GM18858 (cell line): ENCODE results near the gene MED22.
A peak's percentile ranks its signal among the peaks of the same experiment; 100 is the strongest.
"Not testable (repeated sequence)": the region's sequence is repeated elsewhere in the genome, so short reads cannot be mapped to it uniquely, and the experiment has no call there.

Source experiments
- ATAC-seq: cut with Tn5 transposase; IDR thresholded peaks from one replicate; pipeline ENCODE4 v1.9.1; 2021; ENCODE audit not compliant: unreplicated experiment

The MED22 gene

DNA sequence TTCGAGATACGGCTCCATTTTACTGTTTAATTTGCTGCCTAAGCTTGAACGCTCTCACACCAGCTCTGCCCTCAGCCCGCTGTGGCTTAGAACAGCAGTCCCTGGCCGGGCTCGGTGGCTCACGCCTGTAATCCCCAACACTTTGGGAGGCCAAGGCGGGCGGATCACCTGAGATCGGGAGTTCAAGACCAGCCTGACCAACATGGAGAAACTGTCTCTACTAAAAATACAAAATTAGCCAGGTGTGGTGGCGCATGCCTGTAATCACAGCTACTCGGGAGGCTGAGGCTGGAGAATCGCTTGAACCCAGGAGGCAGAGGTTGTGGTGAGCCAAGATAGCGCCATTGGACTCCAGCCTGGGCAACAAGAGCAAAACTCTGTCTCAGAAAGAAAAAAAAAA, 29.3 kb upstream of the MED22 start:
- ATAC-seq = not testable (repeated sequence)

DNA sequence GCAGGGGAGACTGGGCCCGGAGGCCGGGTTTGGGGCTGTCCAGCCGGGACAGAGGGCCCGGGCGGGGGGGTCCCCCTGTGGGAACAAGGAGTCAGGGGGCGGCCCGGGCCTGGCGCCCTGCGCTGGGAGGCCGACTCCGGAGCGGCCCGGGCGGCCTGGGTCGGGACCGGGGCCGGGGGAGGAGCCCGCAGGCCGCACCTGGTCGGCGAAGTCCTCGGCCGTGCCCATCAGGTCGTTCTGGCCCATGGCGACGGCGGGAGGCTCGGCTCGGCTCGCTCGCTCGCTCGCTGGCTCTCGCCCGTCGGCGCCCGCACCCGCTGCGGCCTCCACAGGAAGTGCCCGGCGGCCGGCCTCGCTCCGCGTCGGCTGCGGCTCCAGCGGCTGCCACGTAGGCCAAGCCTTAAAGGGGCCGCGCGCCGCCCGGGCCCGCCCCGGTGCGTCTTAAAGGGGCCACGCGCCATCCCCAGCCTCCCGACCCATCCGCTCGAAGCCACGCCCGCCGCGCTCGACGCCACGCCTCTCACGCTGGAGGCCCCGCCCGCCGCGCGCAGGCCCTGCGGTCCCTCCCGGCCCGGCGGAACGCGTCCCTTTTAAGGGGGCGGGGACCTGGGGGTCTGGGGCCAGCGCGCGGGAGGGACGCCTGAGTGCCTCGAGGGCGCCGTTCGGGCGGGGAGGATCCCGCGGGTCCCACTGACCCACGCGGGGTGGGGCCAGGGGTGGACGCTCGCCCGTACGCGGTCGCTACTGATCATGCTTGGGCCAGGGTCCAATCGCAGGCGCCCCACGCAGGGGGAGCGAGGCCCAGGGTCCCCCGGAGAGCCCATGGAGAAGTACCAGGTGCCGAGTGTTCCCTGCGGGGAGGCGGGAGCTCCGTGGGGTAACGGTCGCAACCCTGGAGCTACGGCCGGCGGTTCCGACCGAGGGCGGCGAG, 28.1 kb upstream of the MED22 start, which contains the start of the genes STKLD1 and SURF4:
STKLD1 (plus strand) TSS at position 643 of the 931 bp plus-strand sequence; CDS start at position 751, 108 bp downstream.
SURF4 (minus strand) TSS at position 337 of the 931 bp plus-strand sequence; CDS start at position 246, 91 bp downstream.
- peak; percentile 74 for ATAC-seq

DNA sequence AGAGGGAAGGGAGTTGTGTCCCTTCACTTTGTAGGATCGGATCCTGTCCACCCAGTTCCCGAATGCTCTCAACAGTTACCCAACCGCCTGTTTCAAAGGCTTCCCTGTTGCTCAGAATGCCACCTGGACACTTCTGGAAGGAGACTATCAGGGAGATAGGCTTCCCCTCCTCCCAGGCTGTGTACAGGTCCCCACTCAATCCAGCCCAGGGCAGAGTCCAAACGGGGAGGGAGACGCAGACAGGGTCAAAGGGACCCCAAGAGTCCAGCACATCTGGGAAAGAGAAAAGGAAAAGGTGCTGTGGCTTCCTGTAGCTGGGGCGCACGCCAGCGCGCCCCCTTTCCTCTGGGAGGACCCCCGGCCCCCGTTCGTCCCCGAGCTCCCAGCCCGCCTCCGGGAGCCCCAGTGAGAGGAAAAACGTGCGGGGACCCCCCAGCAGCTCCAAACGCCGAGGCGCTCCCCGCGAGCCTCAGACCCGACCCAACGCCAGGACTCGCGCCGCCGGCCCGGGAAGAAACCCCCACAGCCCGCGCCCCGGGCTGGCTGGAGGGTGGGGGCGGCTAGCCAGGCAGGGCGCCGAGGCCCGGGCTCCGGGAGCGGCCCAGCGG, 27.3 kb upstream of the MED22 start:
- ATAC-seq = peak; percentile 9

DNA sequence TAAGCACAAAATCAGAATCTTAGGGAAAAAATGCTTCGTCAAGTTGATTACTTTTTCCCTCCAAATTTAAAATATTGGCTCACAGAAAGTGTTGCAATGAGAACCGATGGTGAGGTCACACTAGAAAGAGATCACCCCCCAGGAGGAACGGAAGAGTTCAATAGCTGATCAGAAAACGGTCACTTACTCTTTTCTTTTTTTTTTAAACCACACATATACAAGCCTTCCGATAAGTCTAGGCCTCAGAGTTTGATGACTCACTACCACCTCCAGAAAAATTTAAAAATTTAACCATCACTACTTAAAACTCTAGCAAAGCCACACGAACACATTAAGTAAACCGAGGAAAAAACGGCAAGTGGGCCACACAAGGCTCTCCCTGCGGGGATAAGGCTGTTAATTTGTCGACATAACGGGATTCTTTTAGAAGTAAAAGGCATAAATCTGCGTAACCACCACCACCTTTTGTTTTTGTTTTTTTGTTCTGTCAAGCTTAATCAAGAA, 26.7 kb upstream of the MED22 start:
- no peak for ATAC-seq

DNA sequence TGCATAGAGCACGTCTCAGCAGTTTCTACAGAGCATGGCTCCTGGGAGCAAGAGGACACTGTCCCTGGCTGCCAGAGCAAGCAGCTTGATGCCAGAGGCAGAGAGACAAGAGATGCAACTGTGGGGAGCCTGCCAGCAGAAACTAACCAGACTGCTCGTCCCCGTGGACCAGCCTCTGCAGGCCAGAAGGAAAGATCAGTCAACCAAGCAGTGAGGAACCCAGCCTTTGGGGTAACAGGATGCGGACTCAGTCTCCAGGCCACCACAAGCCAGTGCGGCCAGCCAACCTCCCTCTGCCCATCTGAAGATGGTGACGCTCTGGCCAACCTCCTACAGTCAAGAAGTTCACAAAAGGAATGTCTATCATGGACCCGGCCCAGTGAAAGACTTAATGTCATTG, 24.2 kb upstream of the MED22 start:
- ATAC-seq = no peak

DNA sequence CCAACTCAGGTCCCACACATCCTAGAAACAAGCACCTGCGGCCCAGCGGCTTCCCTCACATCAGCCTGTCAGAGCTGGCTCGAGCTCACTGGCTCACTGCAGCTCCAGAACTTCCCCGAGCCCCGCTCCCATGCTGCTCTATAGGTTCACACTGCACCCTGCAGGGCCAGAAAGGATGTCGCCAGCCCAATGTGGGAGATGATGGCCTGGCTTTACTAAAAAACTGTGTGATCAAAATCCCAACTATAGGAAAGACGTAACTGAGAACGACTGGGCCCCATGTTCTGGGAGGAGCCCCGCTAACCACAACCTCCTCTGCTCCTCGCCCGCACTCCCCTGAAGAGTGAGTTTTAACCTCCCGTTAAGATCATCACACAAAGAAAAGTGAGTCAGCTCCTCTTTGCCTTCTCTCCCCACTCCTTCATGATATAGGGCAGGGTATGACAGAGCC, 23.4 kb upstream of the MED22 start:
- ATAC-seq = no peak

DNA sequence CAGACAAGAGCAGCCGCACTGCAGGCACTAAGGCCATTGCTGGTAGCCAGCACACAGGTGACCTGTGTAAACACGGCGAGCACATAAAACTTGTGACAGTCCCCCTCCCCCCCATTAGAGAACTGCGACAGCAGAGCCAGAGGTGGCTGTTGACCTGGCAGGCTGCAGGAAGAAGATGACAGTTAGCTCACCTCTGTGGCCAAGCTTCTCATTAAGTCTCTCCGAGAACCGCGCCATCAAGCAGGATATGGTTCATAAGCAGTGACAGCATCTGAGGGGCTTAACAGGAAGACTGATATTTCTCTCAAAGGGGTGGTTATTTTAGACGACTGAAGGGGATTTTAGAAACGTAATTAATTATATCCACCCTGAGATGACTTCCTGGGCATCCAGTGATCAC, 22.8 kb upstream of the MED22 start:
- ATAC-seq = no peak

DNA sequence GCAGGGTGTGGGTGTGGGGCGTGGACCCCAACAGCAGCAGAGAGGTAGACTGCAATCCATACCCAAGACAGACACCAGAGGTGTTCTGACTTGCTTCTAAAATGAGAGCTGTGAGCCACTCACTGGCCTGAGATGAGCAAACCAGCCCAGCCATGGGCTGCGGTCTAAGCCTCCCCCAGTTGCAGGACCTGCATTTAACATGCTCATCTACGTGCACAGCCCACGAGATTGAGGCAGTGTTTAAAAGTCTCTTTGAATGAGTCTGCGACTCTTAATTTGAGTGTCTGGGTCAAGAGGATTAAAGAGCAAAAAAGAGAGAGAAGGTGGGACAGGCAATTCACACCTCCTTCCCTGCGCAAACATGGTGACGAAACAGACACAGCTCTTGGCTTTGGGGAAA, 22.0 kb upstream of the MED22 start:
- no peak for ATAC-seq

DNA sequence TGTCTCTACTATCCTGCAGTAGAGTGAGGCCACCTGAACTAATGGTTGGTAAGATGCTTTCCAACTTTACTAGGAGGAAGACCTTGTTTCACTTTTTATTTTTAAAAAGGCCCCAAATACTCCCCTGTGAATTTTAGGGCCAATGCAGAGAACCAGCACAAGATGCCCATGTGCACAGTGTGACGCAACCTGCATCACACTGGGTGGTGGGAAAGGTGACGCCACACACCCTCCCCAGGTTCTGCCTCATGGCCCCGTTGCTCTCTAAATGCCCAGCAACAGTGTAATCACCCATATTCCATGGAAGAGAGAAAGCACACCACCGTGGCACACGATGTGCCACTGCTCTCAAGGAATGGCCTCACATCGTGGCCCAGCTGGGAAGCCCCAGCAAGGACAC, 21.5 kb upstream of the MED22 start:
- no peak for ATAC-seq

DNA sequence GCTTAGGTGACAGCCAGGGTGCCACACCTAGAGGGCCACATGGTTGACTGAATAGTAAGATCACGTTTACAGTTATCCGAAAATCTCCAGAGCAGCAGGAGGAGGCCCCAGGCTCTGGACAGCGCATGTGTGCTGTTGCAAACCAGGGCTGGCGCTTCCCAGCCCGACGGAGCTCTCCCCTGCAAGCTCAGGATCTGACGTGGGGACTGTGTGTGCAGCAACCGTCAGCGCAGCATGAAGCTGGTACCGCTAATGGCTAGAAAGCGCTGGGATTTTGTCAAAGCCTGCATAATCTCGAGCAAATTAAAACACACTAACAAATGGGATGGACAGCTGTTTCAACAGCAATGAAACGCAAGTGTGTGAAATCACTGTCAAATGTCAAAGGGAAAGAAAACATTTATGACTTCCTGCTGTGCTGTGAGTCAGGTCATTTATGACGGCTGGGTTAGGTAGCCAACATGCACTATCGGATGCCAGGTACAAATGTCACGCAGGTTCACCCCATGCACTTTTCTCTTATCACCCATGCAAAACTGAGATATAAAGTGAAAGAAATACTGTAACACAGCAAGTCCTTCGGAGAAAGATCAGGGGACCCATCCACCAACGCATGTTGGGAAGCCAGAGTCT, 20.4 kb upstream of the MED22 start:
- ATAC-seq = no peak

DNA sequence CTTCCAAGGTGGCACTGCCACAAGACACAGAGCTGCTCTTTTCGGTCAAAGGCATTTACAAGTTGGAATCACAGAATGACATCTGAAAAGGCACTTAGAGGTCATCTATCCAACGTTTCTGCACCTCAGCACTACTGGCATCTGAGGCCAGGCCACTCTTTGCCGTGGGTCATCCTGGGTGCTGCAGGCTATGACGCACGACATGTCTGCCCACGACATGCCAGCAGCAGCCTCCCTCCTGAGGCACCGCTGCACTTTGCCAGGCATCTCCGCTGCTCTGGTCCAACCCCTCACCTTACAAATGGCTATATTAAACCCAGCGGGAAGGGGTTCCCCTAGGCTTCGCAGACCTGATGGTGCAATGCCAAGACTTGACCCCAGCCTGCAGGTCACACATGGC, 19.8 kb upstream of the MED22 start:
- ATAC-seq = no peak

DNA sequence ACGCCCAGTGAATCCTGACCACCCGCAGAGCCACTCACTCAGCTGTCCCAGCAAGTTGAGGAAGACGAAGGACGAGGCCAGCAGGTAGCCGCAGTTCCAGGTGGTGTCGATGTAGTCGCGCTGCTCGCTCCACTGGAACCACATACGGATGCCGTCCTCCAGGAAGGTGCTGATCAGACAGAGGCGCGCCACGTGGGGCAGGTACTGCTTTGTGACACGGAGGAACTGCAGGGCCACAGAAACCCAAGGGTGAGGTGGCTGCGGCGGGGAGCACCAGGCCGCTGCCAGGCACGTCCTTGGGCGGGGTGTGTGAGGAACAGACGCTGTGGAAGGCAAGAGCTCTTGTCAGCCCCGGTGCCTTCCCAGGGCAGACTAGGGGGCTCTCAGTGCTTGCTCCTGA, 19.3 kb upstream of the MED22 start:
- ATAC-seq = no peak

DNA sequence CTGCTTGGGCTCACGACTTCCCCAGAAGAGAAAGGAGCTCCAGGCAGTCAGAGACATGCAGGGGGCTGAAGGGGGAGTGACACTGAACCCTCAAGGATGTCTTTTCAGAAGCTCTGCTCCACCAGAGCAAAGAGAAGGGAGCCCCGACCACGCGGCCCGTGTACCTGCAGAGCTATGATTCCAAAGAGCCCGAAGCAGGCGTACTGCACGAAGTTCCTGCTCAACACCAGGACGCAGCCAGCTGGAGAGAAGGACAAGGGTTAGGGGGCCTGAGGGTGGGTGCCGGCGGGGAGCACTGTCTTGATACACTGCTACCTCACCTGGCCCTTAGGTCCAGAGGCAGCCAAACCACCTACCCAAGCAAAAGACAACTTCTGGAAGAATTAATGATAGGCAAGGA, 18.5 kb upstream of the MED22 start:
- no peak for ATAC-seq

DNA sequence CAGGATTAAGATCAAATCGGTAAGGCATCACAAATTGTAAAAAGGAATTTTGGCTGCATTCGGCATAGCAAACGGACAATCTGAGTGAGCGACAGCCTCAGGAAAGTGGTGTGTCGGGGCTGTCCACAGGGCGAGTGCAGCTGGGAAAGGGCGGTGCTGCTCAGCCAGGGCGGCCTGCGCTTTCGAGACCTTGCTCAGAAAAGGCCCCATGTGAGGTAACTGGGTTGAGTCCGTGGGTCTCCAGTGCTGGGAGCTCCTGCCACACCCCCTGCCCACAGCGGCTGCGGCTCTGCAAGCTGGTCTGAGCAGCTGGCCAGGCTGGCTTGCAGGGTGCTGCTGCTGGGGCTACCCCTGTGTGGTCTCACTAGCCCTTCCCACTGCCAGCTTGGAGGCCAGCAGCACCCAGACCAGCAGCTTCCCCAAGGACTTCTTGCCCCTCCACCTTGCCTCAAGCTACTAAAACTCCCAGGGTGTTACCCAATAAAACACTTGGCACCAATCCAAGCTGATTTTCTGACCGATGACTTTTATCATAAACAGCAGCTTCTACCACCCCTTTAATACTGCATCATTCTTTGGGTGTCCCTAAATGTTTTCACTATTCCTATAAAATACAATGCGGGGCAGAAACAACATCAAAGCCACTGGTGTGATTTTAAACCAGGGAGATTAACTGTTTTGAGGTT, 14.6 kb upstream of the MED22 start:
- ATAC-seq = no peak

DNA sequence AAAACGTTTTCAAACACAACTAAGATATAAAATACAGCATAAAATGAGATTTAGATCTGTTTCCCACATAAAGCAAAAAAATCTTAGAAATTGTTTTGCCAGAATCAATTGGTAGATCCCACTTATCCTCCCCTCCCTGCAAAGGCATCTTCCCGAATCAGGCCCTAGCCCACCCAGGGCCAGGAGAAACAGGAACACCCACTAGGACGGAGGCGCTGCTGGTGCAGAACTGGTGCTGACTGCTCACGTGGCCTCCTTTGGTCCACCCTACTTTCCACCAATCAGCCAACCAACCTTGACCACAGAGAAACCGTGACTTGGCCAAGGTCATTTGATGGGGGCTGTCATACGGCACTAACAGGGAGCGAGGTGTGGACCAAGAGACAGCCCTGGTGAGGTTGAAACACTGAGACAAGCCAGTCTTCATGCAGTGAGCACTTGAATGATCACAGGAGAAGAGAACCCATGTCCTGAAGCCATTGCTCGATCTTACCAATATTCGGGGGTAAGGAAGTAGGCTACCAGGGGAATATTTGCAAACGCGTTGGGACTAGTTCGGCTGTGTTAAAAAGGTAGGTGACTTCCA, 13.7 kb upstream of the MED22 start:
- no peak for ATAC-seq

DNA sequence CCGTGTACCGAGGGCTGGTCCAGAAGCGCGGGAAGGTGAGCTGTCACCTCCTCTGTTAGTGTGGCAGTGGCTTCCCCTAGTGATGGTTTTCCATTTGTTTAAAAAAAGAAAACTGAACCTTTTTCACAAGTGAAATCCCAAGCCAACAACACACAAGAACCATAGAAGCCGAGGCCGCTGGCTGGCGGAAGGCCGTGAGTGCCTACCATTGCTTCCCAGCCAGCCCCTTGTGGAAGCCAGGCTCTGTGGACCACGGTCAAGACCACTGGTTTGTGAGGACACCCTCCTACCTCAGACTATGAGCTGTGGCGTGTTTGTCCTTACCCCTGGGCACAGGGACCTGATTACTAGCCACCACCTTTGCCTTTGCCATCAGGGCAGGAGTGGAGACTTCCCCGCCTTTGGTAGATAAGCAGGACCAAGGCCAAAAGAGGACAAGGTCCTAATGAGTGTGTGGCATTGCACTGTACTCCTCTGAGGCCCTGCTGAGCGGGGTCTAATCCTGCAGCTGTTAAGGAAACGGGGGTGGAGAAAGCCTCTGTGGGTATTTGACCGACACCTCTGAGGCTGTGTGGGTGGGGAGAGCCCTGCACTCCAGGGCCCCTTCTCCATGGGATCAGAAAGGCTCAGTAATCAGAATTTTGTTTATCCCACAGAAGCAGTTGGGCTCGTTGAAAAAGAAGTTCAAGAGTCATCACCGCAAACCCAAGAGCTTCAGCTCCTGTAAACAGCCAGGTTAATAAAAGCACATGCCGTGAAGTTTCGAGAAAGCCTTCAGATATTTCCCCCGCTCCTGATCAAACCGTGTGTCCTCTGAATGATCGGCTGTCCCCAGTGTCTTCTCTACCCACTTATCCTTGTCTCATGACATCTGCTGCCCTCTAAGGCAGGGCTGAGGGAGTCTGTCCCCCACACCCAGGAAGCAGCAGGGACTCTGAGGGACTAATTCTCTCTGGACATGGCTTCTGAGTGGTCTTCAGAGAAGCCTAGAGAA, 12.8 kb upstream of the MED22 start:
- no peak for ATAC-seq

DNA sequence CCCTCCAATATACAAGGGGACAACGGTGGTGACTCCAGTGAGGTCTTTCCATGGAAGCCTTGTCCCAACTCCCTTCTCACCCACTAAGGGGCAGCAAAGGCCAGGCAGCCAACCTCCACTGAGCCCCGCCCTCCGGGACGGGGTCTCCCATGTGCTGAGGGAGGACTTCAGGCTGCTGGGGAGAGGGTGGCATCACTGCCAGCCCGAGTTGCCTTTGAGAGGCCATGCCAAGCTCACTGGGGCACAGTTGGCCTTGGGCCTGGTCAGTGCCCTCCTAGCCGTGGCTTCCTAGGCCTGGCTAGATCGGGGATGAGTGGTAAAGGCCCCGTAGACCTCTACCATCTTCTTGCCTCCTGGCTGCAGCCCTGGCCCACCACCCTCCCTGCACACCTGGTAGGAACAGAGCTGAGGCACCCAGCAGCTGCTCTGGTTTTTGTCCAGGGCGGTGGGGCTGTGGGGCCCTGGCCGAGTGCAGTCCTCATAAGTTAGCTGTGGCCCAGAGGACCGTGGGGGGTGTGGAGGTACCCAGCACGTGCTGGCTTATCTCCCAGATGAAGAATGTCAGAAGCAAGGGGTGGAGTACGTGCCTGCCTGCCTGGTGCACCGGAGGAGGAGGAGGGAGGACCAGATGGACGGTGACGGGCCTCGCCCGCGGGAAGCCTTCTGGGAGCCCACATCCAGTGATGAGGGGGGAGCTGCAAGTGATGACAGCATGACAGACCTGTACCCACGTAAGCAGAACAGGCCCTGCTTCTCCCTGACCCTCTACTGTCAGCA, 11.7 kb upstream of the MED22 start:
- no peak for ATAC-seq

DNA sequence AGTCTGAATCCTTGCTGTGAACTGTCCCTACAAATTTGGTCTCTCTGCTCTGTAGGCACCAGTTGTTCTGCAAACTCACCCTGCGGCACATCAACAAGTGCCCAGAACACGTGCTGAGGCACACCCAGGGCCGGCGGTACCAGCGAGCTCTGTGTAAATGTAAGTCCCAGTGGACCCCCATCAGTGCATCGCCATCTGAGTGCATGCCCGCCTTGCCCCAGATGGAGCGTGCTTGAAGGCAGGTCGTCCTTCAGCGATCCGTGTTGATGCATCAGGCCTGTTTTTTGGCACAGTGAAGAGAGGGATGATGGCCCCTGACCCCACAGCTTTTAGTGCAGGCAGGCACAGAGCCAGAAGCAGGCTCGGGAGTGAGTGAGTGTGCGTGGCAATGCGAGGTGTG, 9.7 kb upstream of the MED22 start:
- ATAC-seq = no peak
